ENCODE measurements around the gene IMMP1L. TPM values are rescaled to one million over a fixed set of nuclear protein-coding genes. Genes with fewer than 3 reads are reported as not detected.

The IMMP1L gene
- total and polyA plus RNA-seq, 2 of the 8 experiments (the other 6 are each of a cell fraction or from before 2014, with no cell fraction given) = 27.4 to 47.7 TPM

GRCh38 chr11:31535479-31535878, 26.1 kb upstream of the IMMP1L start:
- no peak overlapping the region for H4K8ac ChIP-seq (ENCODE audit: extremely low read depth, insufficient read depth, low read length)
- no peak overlapping the region for H2BK120ac ChIP-seq (replicated peaks; ENCODE audit: low read depth, low read length)
- H2BK15ac ChIP-seq (ENCODE audit: low read length) = no peak overlapping the region
- no peak overlapping the region for H3K56ac ChIP-seq (replicated peaks; ENCODE audit: insufficient read length, low read depth, low read length)
- 84% methylated on average over 4 of the region's 4 CpGs; no CpG with 5 or more reads in 1 of the 2 experiments for WGBS, 2 experiments (ENCODE audit: extremely low coverage in 1 of 2, insufficient coverage in 1 of 2, insufficient read length in 1 of 2, insufficient replicate concordance in 2 of 2, low coverage in 1 of 2, low lambda C conversion rate in 2 of 2, missing lambda C conversion rate in 1 of 2)
- H3K27me3 ChIP-seq (replicated peaks in 1 of 4; ENCODE audit: control insufficient read depth in 3 of 4, extremely low read depth in 1 of 4, insufficient read depth in 3 of 4, low read length in 3 of 4) = peaks cover 0 to 1% (median 0%) of the 10 kb centered on the region in 4 experiments; a peak in 1 of 7 replicates
- CTCF ChIA-PET (ENCODE audit: partially characterized antibody) = no interaction called here
- no peak overlapping the region for H3K4me2 ChIP-seq (ENCODE audit: insufficient read depth in 1 of 2, low read depth in 2 of 2, low read length in 2 of 2)
- H2AFZ ChIP-seq (ENCODE audit: low read length) = no peak overlapping the region
- no peak for FAIRE-seq
- no peak overlapping the region for H2BK5ac ChIP-seq (ENCODE audit: low read depth, low read length)
- DNase-seq (ENCODE audit: low read depth in 1 of 2, low spot score in 2 of 2) = no peak
- no peak overlapping the region for H2AK5ac ChIP-seq (ENCODE audit: low read depth, low read length)
- TF ChIP-seq RNF2 (IDR thresholded peaks at IDR 0.05; ENCODE audit: borderline replicate concordance, low read depth, low read length, missing control alignments, poor library complexity, severe bottlenecking) (no peak), YY1 (IDR thresholded peaks at IDR 0.05; ENCODE audit: low read depth, low read length) (no peak), KDM4A (IDR thresholded peaks at IDR 0.05; ENCODE audit: low read depth, low read length, severe bottlenecking) (no peak), POLR2A (IDR thresholded peaks at IDR 0.05; ENCODE audit: control extremely low read depth in 1 of 2, low read depth in 2 of 2, low read length in 2 of 2) (no peak), RXRA (IDR thresholded peaks at IDR 0.05; ENCODE audit: insufficient read depth, low read depth, low read length) (no peak), KDM1A (IDR thresholded peaks at IDR 0.05; ENCODE audit: borderline replicate concordance, low read length) (no peak), CBX8 (IDR thresholded peaks at IDR 0.05; ENCODE audit: borderline replicate concordance, low read depth, low read length) (no peak), TAF7 (optimal IDR thresholded peaks at IDR 0.05; ENCODE audit: borderline replicate concordance, low read depth, low read length) (no peak), KDM5A (IDR thresholded peaks at IDR 0.05; ENCODE audit: low read length) (no peak), TEAD4 (IDR thresholded peaks at IDR 0.05; ENCODE audit: low read depth, low read length) (no peak), TBP (IDR thresholded peaks at IDR 0.05; ENCODE audit: low read depth, low read length) (no peak), ATF2 (IDR thresholded peaks at IDR 0.05; ENCODE audit: low read length) (no peak), POU5F1 (IDR thresholded peaks at IDR 0.05; ENCODE audit: low read depth, low read length) (no peak)
- no peaks in the 10 kb centered on the region for H3K79me1 ChIP-seq (ENCODE audit: low read depth, low read length)
- H3K18ac ChIP-seq (ENCODE audit: extremely low read depth, low read length) = no peak overlapping the region
- H4K91ac ChIP-seq (replicated peaks; ENCODE audit: insufficient read length, low read length) = no peak overlapping the region
- no peak overlapping the region for H2BK20ac ChIP-seq (ENCODE audit: low read length)
- no peaks in the 10 kb centered on the region for H3K9me3 ChIP-seq (ENCODE audit: insufficient read depth in 2 of 2, low read depth in 1 of 2, low read length in 1 of 2)
- POLR2A ChIA-PET (ENCODE audit: partially characterized antibody) = interaction anchor here (0.6 kb wide), 1 partner anchor 38 kb away, joined by 4 read pairs; no protein-coding TSS in a partner anchor
- H2BK12ac ChIP-seq (ENCODE audit: low read depth, low read length) = no peak overlapping the region
- no peak overlapping the region for H3K14ac ChIP-seq (ENCODE audit: insufficient read length)
- no peak overlapping the region for H3K9ac ChIP-seq (replicated peaks in 1 of 4; ENCODE audit: extremely low read depth in 1 of 4, low read depth in 3 of 4, low read length in 3 of 4)
- no peak overlapping the region for H3K23ac ChIP-seq (ENCODE audit: insufficient read length)
- H3K27ac ChIP-seq (ENCODE audit: low read depth, low read length) = no peak overlapping the region
- H3K4me3 ChIP-seq (ENCODE audit: extremely low read depth in 1 of 4, insufficient read depth in 2 of 4, low read depth in 3 of 4, low read length in 4 of 4) = no peak overlapping the region
- H3K36me3 ChIP-seq (ENCODE audit: control insufficient read depth in 2 of 4, insufficient read depth in 4 of 4, low read length in 3 of 4) = no peaks in the 10 kb centered on the region; a peak in 1 of 8 replicates
- H3K23me2 ChIP-seq (ENCODE audit: low read depth, low read length) = no peaks in the 10 kb centered on the region; the same call in 1 of the 2 replicates
- no peaks in the 10 kb centered on the region for H3K79me2 ChIP-seq (ENCODE audit: control insufficient read depth in 1 of 2, insufficient read depth in 2 of 2, low read length in 2 of 2)
- H4K5ac ChIP-seq (ENCODE audit: insufficient read length, low read depth, low read length) = no peak overlapping the region
- no peak overlapping the region for H3K4ac ChIP-seq (replicated peaks; ENCODE audit: insufficient read length, low read depth, low read length)
- no peaks in the 10 kb centered on the region for H3K4me1 ChIP-seq (replicated peaks in 1 of 4; ENCODE audit: control insufficient read depth in 3 of 4, insufficient read depth in 4 of 4, low read length in 3 of 4)
- H4K20me1 ChIP-seq (replicated peaks in 1 of 2; ENCODE audit: control insufficient read depth in 1 of 2, insufficient read depth in 2 of 2, low read length in 2 of 2) = no peaks in the 10 kb centered on the region

Data from H1 (cell line).